ENCODE measurements around the gene SGPP2.
"Not testable (repeated sequence)": the region's sequence is repeated elsewhere in the genome, so short reads cannot be mapped to it uniquely, and the experiment has no call there.

Gene SGPP2

GRCh38 chr2:222424276-222424728 is at the start of gene SGPP2:
Gene SGPP2 (plus strand): TSS chr2:222424543. CDS start chr2:222424603, 60 bp downstream.
- DNase-seq: no peak

DNA sequence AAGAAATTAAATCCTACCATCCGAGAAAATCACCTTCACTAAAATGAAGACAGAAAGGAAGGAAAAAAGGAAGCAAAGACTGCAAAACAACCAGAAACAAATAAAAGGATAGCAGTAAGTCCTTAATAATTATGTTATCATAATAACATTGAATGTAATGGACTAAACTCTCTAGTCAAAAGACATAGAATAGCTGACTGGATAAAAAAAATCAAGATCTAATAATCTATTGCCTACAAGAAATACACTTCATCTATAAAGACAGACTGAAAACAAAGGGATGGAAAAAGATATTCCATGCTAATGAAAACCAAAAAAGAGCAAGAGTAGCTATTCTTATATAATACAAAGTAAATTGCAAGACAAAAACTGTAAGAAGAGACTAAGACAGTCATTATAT is 48.5 kb upstream of the SGPP2 start:
- no peak for DNase-seq

GRCh38 chr2:222380456-222380855 is 43.9 kb upstream of the SGPP2 start:
- no peak for DNase-seq

DNA sequence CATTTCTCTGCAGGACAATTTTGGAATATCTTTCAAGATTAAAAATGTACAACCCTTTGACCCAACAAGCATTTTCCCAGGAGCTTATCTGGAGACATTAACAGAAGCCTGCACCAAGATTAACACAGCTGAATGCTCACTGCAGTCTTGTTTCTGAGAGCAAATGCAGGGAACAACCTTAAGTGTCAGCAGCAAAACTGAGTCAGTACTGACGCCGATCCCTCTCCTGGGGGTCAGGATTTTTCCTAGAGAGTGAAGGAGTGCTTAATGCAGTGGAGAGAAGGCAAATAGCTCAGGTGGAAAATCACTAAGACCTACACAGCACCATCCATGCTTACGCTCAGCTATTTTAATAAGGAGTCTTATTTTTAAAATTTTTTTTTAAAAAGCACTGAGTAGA is 42.8 kb upstream of the SGPP2 start:
- no peak for DNase-seq

- DNase-seq: no peak
Measured at GRCh38 chr2:222383255-222383654, 41.1 kb upstream of the SGPP2 start.

DNA sequence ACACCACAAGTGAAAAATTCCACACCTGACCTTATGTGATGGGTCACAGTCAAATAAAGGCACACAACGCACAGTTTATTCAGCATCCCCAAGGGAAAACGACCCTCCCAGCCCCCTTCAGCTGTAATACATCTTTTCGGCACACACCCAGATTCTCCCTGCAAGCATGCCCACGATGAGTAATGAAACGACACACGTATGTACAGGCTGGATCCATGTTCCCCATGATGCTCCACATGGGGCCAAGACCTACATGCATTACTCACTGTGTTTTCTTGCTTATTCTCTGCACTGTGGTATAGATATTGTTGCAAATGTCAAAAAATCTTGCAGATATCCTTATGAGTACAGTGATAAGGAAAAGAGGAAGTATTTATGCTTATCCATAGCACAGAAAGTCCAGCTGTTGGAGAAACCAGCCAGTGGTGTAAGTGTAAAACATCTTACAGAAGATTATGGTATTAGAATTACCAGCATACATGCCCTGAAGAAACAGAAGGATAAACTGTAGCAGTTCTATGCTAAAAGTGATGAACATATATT is 32.5 kb upstream of the SGPP2 start:
- DNase-seq: no peak

- DNase-seq: no peak
Measured at GRCh38 chr2:222393733-222394267, 30.5 kb upstream of the SGPP2 start.

GRCh38 chr2:222398446-222398885 is 25.9 kb upstream of the SGPP2 start:
- DNase-seq: no peak

- DNase-seq: no peak
Measured at GRCh38 chr2:222399038-222399783, 25.1 kb upstream of the SGPP2 start.

GRCh38 chr2:222404151-222404905 is 20.0 kb upstream of the SGPP2 start:
- no peak for DNase-seq

- no peak for DNase-seq
Measured at GRCh38 chr2:222408684-222409083, 15.7 kb upstream of the SGPP2 start.

DNA sequence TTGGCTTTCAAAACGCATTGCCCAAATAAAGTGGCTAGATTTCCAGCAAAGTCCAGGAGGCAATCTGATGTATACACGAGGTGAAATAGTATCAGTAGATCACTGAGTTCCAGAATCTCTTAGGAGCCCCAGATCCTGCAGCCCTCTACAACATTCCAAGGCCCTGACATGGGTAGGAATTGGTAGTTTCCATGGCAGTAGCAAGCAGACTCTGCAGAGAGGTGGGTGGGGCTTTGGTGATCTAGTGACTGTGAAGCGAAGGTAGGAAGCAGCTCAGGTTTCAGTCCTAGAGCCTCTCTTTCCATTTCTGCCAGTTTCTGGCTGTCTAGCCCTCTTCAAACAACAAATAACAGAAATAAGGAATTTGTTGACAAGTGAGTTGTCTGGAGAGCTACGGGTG is 13.8 kb upstream of the SGPP2 start:
- DNase-seq: peak; percentile 81

DNA sequence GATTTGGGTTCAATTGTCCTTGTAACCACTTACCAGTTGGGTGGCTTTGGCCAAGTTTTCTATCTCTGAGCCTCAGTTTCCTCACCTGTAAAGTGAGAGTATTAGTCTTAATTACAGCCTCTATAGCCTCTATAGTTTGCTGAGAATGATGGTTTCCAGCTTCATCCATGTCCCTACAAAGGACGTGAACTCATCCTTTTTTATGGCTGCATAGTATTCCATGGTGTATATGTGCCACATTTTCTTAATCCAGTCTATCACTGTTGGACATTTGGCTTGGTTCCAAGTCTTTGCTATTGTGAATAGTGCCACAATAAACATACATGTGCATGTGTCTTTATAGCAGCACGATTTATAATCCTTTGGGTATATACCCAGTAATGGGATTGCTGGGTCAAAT is 12.0 kb upstream of the SGPP2 start:
- not testable (repeated sequence) for DNase-seq

- DNase-seq: no peak
Measured at GRCh38 chr2:222413295-222413911, 10.9 kb upstream of the SGPP2 start.

- no peak for DNase-seq
Measured at GRCh38 chr2:222418739-222419138, 5.6 kb upstream of the SGPP2 start.

GRCh38 chr2:222420508-222420907 is 3.8 kb upstream of the SGPP2 start:
- no peak for DNase-seq

- DNase-seq: no peak
Measured at GRCh38 chr2:222421626-222422025, 2.7 kb upstream of the SGPP2 start.

GRCh38 chr2:222423186-222423585 is 1.2 kb upstream of the SGPP2 start:
- no peak for DNase-seq

- DNase-seq: peak; percentile 48
Measured at GRCh38 chr2:222423632-222424275, 589 bp upstream of the SGPP2 start.

GRCh38 chr2:222424729-222425671 is 657 bp downstream of the SGPP2 start:
- no peak for DNase-seq

DNA sequence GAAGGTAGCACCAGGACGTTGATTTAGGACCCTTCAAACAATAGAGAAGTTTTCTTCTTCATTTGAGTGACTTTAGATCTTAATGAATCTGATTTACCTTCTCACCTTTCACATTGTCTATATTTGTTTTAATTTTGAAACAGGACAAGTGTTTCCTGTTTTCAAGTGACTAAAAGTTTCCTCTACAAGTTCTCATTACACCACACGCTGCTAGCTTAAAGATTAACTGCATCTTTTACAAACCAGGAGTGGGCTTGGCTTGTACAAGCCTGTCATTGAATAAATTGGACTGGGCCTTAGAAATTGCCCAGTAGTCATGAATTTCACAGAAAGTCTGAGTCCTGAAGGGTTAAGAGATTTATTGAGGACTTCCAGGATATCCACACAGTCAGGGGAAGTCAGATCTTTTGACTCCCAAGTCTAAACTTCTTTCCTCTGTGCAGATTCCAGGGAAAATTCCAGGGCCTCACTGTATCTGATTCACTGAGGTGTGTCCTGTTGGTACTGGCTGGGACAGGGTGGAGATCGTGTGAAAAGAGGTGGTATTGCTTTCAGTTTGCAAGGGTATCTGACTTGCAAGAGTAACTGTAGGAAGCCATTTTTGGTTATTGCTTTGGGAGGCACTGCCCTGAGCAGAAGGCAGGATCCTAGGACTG is 3.4 kb downstream of the SGPP2 start:
- peak; percentile 62 for DNase-seq
